A549 (cell line): Measurements from ENCODE around the gene TFG.

Experiments
- FOSL2 ChIP-seq, 2 experiments: fragments of 450-650 bp in 1 of 2; fragments of >200 bp in 1 of 2; sonication (Bioruptor Twin) in 1 of 2; formaldehyde crosslinking; IDR thresholded peaks; 2 replicates each; pipeline versions ENCODE4 v1.5.0 to v1.6.1; 2016 to 2020; ENCODE audit warnings: mild to moderate bottlenecking in 1 of 2, moderate library complexity in 1 of 2
- HDAC2 ChIP-seq: fragments of 200-600 bp; sonication (generic); IDR thresholded peaks from 2 replicates; pipeline ENCODE4 v1.6.1; 2016
- PHF8 ChIP-seq: fragments of 200-600 bp; sonication (generic); IDR thresholded peaks from 2 replicates; pipeline ENCODE4 v1.6.1; 2016; ENCODE audit warnings: low read depth, mild to moderate bottlenecking, antibody characterized with exemption, moderate library complexity, borderline replicate concordance
- SMC3 ChIP-seq: fragments of >200 bp; sonication (Bioruptor Twin); formaldehyde crosslinking; IDR thresholded peaks from 3 replicates; pipeline ENCODE4 v1.6.1; 2018; ENCODE audit warnings: inconsistent platforms
- TF ChIP-seq, protein P1 (sequence below): fragments of >200 bp; sonication (Bioruptor Twin); formaldehyde crosslinking; IDR thresholded peaks from 3 replicates; pipeline ENCODE4 v1.5.1; 2016
- TF ChIP-seq, protein P2 (sequence below): fragments of >200 bp; sonication (Bioruptor Twin); formaldehyde crosslinking; IDR thresholded peaks from 3 replicates; pipeline ENCODE4 v1.6.1; 2016

GRCh38 chr3:100779480-100779879, 70.2 kb downstream of the TFG start:
- TF ChIP-seq, protein P1, sequence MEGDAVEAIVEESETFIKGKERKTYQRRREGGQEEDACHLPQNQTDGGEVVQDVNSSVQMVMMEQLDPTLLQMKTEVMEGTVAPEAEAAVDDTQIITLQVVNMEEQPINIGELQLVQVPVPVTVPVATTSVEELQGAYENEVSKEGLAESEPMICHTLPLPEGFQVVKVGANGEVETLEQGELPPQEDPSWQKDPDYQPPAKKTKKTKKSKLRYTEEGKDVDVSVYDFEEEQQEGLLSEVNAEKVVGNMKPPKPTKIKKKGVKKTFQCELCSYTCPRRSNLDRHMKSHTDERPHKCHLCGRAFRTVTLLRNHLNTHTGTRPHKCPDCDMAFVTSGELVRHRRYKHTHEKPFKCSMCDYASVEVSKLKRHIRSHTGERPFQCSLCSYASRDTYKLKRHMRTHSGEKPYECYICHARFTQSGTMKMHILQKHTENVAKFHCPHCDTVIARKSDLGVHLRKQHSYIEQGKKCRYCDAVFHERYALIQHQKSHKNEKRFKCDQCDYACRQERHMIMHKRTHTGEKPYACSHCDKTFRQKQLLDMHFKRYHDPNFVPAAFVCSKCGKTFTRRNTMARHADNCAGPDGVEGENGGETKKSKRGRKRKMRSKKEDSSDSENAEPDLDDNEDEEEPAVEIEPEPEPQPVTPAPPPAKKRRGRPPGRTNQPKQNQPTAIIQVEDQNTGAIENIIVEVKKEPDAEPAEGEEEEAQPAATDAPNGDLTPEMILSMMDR: no peak
- TF ChIP-seq SMC3 (no peak), FOSL2 (IDR thresholded peaks at IDR 0.05) (no peak), FOSL2 (CRISPR knock-in tag; IDR thresholded peaks at IDR 0.05) (no peak), HDAC2 (no peak), PHF8 (no peak)
- TF ChIP-seq, protein P2, sequence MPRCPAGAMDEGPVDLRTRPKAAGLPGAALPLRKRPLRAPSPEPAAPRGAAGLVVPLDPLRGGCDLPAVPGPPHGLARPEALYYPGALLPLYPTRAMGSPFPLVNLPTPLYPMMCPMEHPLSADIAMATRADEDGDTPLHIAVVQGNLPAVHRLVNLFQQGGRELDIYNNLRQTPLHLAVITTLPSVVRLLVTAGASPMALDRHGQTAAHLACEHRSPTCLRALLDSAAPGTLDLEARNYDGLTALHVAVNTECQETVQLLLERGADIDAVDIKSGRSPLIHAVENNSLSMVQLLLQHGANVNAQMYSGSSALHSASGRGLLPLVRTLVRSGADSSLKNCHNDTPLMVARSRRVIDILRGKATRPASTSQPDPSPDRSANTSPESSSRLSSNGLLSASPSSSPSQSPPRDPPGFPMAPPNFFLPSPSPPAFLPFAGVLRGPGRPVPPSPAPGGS: no peak
